NCI-H1930 (cell line): ENCODE data around the gene GPSM1.

Experiments used
- DNase-seq, 2 experiments: peaks; one replicate each; lab custom pipeline; 2025; lab: John Stamatoyannopoulos, UW

The GPSM1 gene

GRCh38 chr9:136361047-136361753 lies 33.9 kb downstream of the GPSM1 start:
- DNase-seq, result no peak

GRCh38 chr9:136361754-136362449 lies 34.6 kb downstream of the GPSM1 start:
- no peak for DNase-seq

GRCh38 chr9:136362450-136362784 lies 35.1 kb downstream of the GPSM1 start:
- no peak for DNase-seq

GRCh38 chr9:136363106-136363948 lies 36.0 kb downstream of the GPSM1 start, which contains the start of gene DNLZ:
Gene DNLZ, minus strand, starts transcription at chr9:136363744. Its CDS starts 30 bp downstream, at chr9:136363714.
- DNase-seq, result peak; percentile 76 to 89

GRCh38 chr9:136363949-136364748 lies 36.8 kb downstream of the GPSM1 start:
- DNase-seq, result no peak

- no peak for DNase-seq
Observed at GRCh38 chr9:136364942-136365774, 37.8 kb downstream of the GPSM1 start.

- no peak for DNase-seq
Observed at GRCh38 chr9:136365775-136366222, 38.5 kb downstream of the GPSM1 start.

- DNase-seq, result no peak
Observed at GRCh38 chr9:136366826-136367225, 39.5 kb downstream of the GPSM1 start.

GRCh38 chr9:136367296-136368145 lies 40.2 kb downstream of the GPSM1 start:
- no peak for DNase-seq

GRCh38 chr9:136368190-136368589 lies 40.9 kb downstream of the GPSM1 start:
- DNase-seq, result no peak

- DNase-seq, result no peak
Observed at GRCh38 chr9:136370037-136370436, 42.7 kb downstream of the GPSM1 start.

- no peak for DNase-seq
Observed at GRCh38 chr9:136370687-136371532, 43.6 kb downstream of the GPSM1 start.

- DNase-seq, result no peak
Observed at GRCh38 chr9:136371533-136371880, 44.2 kb downstream of the GPSM1 start.

- DNase-seq, result no peak
Observed at GRCh38 chr9:136372006-136372405, 44.7 kb downstream of the GPSM1 start.

GRCh38 chr9:136372561-136373299 lies 45.4 kb downstream of the GPSM1 start:
- DNase-seq, result no peak

GRCh38 chr9:136373300-136374182 lies 46.2 kb downstream of the GPSM1 start, which contains the start of gene CARD9:
Gene CARD9, minus strand, starts transcription at chr9:136373669. Its CDS starts 1,591 bp downstream, at chr9:136372078.
- no peak for DNase-seq

GRCh38 chr9:136374183-136374575 lies 46.8 kb downstream of the GPSM1 start:
- no peak for DNase-seq
